NT2/D1 (cell line): Measurements from ENCODE around the gene C1QC.

Experiments
- YY1 ChIP-seq: IDR thresholded peaks from 2 replicates; pipeline ENCODE4 v1.6.1; 2011; ENCODE audit not compliant: insufficient read length, insufficient read depth
- ZNF274 ChIP-seq: IDR thresholded peaks from 2 replicates; pipeline ENCODE4 v1.6.1; 2011; ENCODE audit warnings: mild to moderate bottlenecking, low read depth, low read length

DNA sequence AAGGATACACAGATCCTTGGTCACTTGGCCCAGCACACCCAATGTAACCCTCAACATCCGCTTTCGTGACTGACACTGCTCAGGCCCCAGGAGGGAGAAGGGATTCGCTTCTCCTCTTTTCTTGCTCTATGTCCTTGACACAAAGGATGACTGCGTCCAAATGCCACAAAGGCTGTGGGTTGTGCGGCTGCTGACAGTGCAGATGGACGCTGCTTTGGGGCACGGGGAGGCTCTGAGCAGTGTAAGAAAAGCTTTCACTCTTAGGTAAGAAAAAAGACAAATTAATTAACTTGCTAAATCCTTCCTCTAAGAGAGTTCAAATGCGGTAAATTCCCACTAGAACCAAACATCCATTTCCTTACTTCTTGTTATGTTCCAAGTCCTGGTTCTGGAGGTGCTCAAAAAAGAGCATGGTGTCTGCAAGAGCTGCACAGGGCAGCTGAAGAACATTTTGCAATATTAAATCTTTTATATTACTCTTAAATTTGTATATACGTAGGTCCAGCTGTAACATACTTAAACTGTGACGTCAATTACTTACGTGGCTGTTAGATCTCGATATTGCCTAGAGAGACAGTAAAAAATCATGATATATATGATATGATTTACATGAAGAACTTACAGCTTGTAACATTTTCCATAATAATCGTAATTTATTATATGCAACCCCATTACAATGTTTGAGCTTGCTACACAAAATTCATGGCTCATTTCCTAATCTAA is 47.8 kb downstream of the C1QC start:
- TF ChIP-seq YY1 (no peak), ZNF274 (no peak)
